GM21529 (cell line): ENCODE measurements around the gene RASAL3.
"Not testable (repeated sequence)": the region's sequence is repeated elsewhere in the genome, so short reads cannot be mapped to it uniquely, and the experiment has no call there.

ENCODE experiments used
- ATAC-seq: cut with Tn5 transposase; IDR thresholded peaks from one replicate; pipeline ENCODE4 v1.9.1; 2021; ENCODE audit not compliant: unreplicated experiment

RASAL3 gene

DNA sequence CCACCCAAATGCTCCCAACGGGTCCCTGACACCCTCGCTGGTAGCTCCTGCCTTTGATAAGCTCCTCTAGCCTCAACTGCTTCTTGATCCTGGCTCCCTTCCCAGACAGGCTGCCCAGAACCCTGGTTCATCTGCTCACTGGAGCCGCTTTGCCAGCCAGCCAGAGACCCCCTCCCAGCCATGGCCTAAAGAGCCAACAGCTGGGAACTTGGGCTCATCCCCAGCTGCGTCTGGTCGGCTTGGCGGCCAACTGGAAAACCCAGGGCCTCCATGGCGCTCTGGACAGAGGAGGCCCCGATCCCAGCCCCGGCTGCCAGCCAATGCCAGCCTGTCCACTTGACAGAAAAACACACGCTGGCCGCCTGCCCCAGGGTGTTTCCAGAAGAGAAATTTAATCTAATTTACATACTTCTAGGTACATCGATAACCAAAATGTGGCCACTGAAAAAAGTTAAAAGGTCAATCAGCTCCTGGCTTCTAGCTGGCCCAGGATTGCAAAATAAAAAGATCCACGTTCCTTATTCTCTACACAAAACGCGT, 42.6 kb downstream of the RASAL3 start:
- no peak for ATAC-seq

- no peak for ATAC-seq
These were observed 43.1 kb downstream of the RASAL3 start for GRCh38 chr19:15421136-15421695.

GRCh38 chr19:15419413-15420025, 44.8 kb downstream of the RASAL3 start:
- no peak for ATAC-seq

GRCh38 chr19:15418579-15419412, 45.5 kb downstream of the RASAL3 start, which contains the start of gene AKAP8L:
TSS of gene AKAP8L (minus strand) at chr19:15418988. CDS start at chr19:15418923, 65 bp downstream.
- peak; percentile 94 for ATAC-seq

DNA sequence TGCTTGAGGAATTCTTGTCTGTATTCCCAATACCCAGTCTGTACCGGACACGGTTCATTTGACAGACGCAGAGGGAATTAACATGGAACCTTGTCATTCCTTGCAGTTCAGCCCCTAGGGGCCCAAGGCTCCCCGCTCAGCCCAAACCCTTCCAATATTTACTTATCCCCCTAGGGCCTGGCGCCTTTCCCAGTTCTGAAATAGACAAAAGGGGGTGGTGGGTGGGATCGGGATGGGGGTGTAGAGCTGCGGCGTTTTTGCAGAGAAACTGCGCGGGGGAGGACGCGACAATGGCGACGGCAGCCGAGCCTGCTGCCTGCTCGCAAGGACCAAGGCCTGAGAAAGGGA, 46.1 kb downstream of the RASAL3 start:
- no peak for ATAC-seq

- ATAC-seq: no peak
These were observed 46.6 kb downstream of the RASAL3 start for GRCh38 chr19:15417699-15418098.

DNA sequence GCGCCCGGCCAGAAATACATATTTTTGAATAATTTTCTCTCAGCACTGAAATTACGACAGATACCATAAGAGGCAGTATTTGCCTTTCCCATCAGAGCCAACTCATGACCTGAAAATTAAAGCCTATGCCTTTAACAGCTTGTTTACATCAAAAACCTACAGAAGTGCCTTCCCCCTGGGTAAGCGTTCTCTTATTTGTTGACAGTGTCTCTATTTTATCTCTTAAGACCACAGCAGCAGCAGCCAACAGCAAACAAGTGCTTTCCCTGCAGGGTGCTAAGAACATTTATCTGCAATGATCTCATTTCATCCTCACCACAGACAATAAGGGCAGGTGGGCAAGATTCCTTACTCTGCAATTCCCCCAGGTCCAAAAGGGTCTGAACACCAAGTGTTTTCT, 51.5 kb downstream of the RASAL3 start:
- ATAC-seq: no peak

DNA sequence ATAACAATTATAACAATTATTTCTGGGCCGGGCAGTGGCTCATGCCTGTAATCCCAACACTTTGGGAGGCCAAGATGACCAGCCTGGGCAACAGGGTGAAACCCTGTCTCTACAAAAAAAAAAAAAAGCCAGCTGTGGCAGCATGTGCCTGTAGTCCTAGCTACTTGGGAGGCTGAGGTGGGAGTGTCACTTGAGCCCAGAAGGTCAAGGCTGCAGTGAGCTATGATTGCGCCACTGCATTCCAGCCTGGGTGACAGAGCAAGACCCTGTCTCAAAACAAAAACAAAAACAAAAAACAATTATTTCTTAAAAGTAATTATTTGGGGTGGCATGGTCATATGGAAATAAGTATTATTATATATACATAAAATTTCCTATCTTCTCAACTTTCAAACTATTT, 53.0 kb downstream of the RASAL3 start:
- ATAC-seq: not testable (repeated sequence)

- no peak for ATAC-seq
These were observed 59.5 kb downstream of the RASAL3 start for GRCh38 chr19:15404780-15405211.

DNA sequence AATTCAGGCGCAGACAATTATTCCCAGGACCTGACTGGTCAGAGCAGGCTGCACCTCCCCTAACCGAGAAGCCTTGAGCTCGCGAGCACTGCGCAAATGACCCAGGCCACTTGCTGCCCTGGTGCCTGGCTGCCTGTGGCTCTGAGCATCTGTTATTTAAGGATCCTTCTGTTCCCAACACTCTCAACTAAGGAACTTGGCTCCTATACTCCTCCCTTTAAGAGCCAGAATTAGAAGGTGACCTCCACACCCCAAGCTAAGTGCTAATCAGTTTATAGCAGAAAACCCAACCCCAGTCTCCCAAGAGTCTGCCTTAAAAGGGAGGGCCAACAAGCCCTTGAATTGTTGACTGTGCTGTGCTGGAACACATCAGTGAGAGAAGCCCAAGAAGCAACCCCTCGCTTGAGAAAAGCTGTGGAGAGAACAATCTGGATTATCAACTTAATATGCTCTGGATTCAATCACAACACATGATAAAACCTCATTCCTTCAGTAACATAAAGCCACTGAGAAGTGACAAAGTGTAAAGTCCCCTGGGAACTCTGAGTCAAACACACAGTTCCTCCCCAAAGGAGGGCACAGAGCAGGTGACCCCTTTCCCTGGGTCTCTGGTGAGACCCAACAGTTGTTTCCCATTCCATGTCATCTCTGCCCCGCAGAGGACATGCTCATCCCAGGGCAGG, 60.1 kb downstream of the RASAL3 start:
- no peak for ATAC-seq

GRCh38 chr19:15403151-15403531, 61.2 kb downstream of the RASAL3 start:
- ATAC-seq: no peak

DNA sequence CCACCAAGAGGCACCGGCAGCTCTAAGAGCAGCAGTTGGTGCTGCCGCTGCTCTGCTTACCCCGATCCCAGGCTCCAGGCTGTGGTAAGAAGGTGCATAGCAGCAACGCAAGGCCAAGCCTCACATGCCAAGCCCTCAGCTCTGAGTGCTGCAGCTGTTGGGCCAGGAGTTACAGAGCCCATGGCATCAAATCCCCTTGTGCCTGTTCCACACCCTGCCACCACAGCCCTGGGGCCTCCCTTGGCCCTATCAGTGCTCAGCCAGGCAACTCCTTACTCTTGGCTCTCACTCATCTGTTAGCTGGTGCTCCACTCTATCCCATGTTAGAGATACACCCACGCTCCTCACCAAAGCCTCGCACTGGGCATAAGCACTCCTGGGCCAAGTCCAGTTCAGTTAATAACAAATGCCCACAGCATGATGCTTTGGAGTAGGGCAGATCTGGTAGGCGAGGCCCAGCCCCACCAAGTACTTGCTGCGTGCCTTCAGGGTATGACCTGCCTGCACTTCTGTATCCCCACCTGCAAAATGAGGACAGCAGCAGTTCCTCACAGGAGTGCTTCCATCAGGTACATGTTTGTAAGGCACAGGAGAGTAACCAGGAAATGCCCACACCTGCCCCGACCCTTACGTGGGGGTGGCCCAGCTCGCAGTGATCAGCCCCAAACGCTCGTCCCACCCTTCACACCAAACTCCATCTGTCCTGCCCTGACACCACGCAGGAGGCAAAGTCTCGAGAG, 61.8 kb downstream of the RASAL3 start:
- ATAC-seq: no peak
